Endothelial cell of umbilical vein (primary cell): ENCODE data around the gene ANO6. TPM values are rescaled to one million over a fixed set of nuclear protein-coding genes. Genes with fewer than 3 reads are reported as not detected.
A peak's percentile ranks its signal among the peaks of the same experiment; 100 is the strongest.

Experiments
- BruUV-seq: library from RNA; stranded (reverse); fragments of 400-500 nt; replicated peaks from 2 replicates; lab custom pipeline; 2021; lab: Mats Ljungman, UMichigan
- CTCF ChIA-PET: fragments of 300-600, 350-600 bp; sonication (Branson Sonifier 250); formaldehyde crosslinking; loops from one replicate; lab custom pipeline; 2021; ENCODE audit warnings: antibody characterized with exemption, inconsistent platforms; lab: Charles Lee
- POLR2A ChIA-PET: fragments of 300-600, 350-600 bp; sonication (Branson Sonifier 250); formaldehyde crosslinking; loops from one replicate; lab custom pipeline; 2021; ENCODE audit warnings: antibody characterized with exemption, inconsistent platforms; lab: Charles Lee
- DNase-seq: peaks from one replicate; pipeline ENCODE4 v3.0.0-alpha.2; 2011; ENCODE audit warnings: low read depth, low spot score
- FAIRE-seq: peaks from 2 replicates; lab custom pipeline; 2011; peaks lifted over from hg19 to GRCh38; lab: Jason Lieb, UNC
- H2AFZ ChIP-seq: 2 replicates; pipeline ENCODE4 v1.6.0; 2012; ENCODE audit warnings: low read depth, low read length, control low read depth, inconsistent platforms
- H3K27ac ChIP-seq: 2 replicates; pipeline ENCODE4 v1.5.1; 2011; ENCODE audit warnings: low read depth, mild to moderate bottlenecking, control low read depth, low read length, moderate library complexity; ENCODE audit not compliant: insufficient read depth
- H3K27me3 ChIP-seq, 2 experiments: 2 replicates each; pipeline versions ENCODE4 v1.6.0 to v1.6.1; 2011; ENCODE audit warnings: low read length in 2 of 2, mixed read lengths in 1 of 2; ENCODE audit not compliant: control insufficient read depth in 2 of 2, insufficient read depth in 2 of 2
- H3K36me3 ChIP-seq, 2 experiments: 2 replicates in 1 of 2; 3 replicates in 1 of 2; pipeline ENCODE4 v1.5.1; 2011; ENCODE audit warnings: low read length in 2 of 2, mild to moderate bottlenecking in 1 of 2, moderate library complexity in 1 of 2; ENCODE audit not compliant: control insufficient read depth in 2 of 2, insufficient read depth in 2 of 2; ENCODE audit errors: extremely low read depth in 1 of 2
- H3K4me1 ChIP-seq: 3 replicates; pipeline ENCODE4 v1.5.1; 2011; ENCODE audit warnings: mild to moderate bottlenecking, low read length; ENCODE audit not compliant: control insufficient read depth, insufficient read depth; ENCODE audit errors: extremely low read depth
- H3K4me2 ChIP-seq: 2 replicates; pipeline ENCODE4 v1.6.1; 2011; ENCODE audit warnings: low read length, control low read depth, mixed read lengths; ENCODE audit not compliant: insufficient read depth
- H3K4me3 ChIP-seq, 3 experiments: fragments of 200-600 bp in 1 of 3; sonication (generic), shearing (Covaris generic) in 1 of 3; replicated peaks in 1 of 3; 2 replicates each; pipeline ENCODE4 v1.5.1; 2011 to 2016; ENCODE audit warnings: control low read depth in 3 of 3, low read length in 3 of 3, mild to moderate bottlenecking in 2 of 3, inconsistent platforms in 1 of 3, low read depth in 1 of 3, moderate library complexity in 1 of 3; ENCODE audit not compliant: insufficient read depth in 1 of 3
- H3K79me2 ChIP-seq: 2 replicates; pipeline ENCODE4 v1.6.0; 2012; ENCODE audit warnings: low read length, inconsistent platforms; ENCODE audit not compliant: control insufficient read depth, insufficient read depth
- H3K9ac ChIP-seq: replicated peaks from 2 replicates; pipeline ENCODE3; 2011; ENCODE audit warnings: low read length, control low read depth; ENCODE audit not compliant: insufficient read depth; ENCODE audit errors: extremely low read depth
- H3K9me1 ChIP-seq: replicated peaks from 3 replicates; pipeline ENCODE4 v1.6.0; 2011; ENCODE audit warnings: mild to moderate bottlenecking, low read length; ENCODE audit not compliant: control insufficient read depth, insufficient read depth; ENCODE audit errors: extremely low read depth
- H3K9me3 ChIP-seq: replicated peaks from 2 replicates; pipeline ENCODE4 v1.5.1; 2012; ENCODE audit warnings: low read length, inconsistent platforms; ENCODE audit not compliant: control insufficient read depth, insufficient read depth
- H4K20me1 ChIP-seq: replicated peaks from 2 replicates; pipeline ENCODE3; 2011; ENCODE audit warnings: mild to moderate bottlenecking, low read length; ENCODE audit not compliant: control insufficient read depth, insufficient read depth; ENCODE audit errors: extremely low read depth
- EZH2 ChIP-seq: IDR thresholded peaks from 2 replicates; pipeline ENCODE4 v1.6.1; 2012; ENCODE audit warnings: borderline replicate concordance, low read depth, mild to moderate bottlenecking, moderate library complexity, low read length, inconsistent platforms; ENCODE audit not compliant: severe bottlenecking
- FOS ChIP-seq: IDR thresholded peaks from 2 replicates; pipeline ENCODE4 v1.6.1; 2011; ENCODE audit warnings: mild to moderate bottlenecking, low read length, moderate library complexity, borderline replicate concordance; ENCODE audit not compliant: insufficient read depth
- GATA2 ChIP-seq: IDR thresholded peaks from 2 replicates; pipeline ENCODE4 v1.7.0; 2011; ENCODE audit warnings: low read depth, mild to moderate bottlenecking, moderate library complexity, mixed read lengths, low read length; ENCODE audit not compliant: insufficient read length, insufficient read depth
- JUN ChIP-seq: IDR thresholded peaks from 2 replicates; pipeline ENCODE4 v1.6.1; 2011; ENCODE audit warnings: borderline replicate concordance, low read depth; ENCODE audit not compliant: insufficient read length, insufficient read depth
- MYC ChIP-seq: IDR thresholded peaks from one replicate; pipeline ENCODE4 v1.6.1; 2011; ENCODE audit warnings: mild to moderate bottlenecking, low read depth, low read length
- POLR2A ChIP-seq: IDR thresholded peaks from 2 replicates; pipeline ENCODE4 v1.6.1; 2012; ENCODE audit warnings: low read depth, mild to moderate bottlenecking, control low read depth, low read length
- POLR2AphosphoS5 ChIP-seq: IDR thresholded peaks from 2 replicates; pipeline ENCODE4 v1.6.1; 2012; ENCODE audit warnings: low read depth, mild to moderate bottlenecking, control low read depth, low read length, moderate library complexity; ENCODE audit not compliant: insufficient read depth
- dilution Hi-C: fragments of 300-500 bp; cut with MboI; formaldehyde crosslinking; loops from one replicate; pipeline ENCODE4 v1.15.0; 2019; ENCODE audit warnings: low sequenced_read_pairs; ENCODE audit not compliant: extremely low pct_ligation_motif_present
- intact Hi-C: fragments of 100-400 bp; cut with micrococcal nuclease; formaldehyde crosslinking; loops from one replicate; pipeline ENCODE4 v1.10.0; 2022
- polyA plus RNA-seq, 4 experiments: library from polyadenylated mRNA; depleted of rRNA in 3 of 4; stranded (reverse) in 3 of 4; unstranded in 1 of 4; fragments of >200 nt; gene quantifications; 2 replicates each; pipeline versions ENCODE4 v1.2.1 to v1.2.3, GENCODE V29; 2011 to 2012; ENCODE audit warnings: missing spikeins in 1 of 4
- total RNA-seq: library from RNA; stranded (reverse); gene quantifications from 2 replicates; pipeline ENCODE4 v1.2.3, GENCODE V29; 2021
- TF ChIP-seq, protein P1 (sequence below): IDR thresholded peaks from 2 replicates; pipeline ENCODE4 v1.6.1; 2011; ENCODE audit not compliant: insufficient read depth, insufficient read length
- TF ChIP-seq, protein P2 (sequence below), 2 donors: IDR thresholded peaks; 1 replicate in 1 of 2; 2 replicates in 1 of 2; pipeline ENCODE4 v1.5.1; 2011; ENCODE audit warnings: low read length in 2 of 2, mild to moderate bottlenecking in 2 of 2, moderate library complexity in 2 of 2, control low read depth in 1 of 2, inconsistent platforms in 1 of 2, low read depth in 1 of 2; ENCODE audit not compliant: insufficient read depth in 1 of 2; ENCODE audit errors: extremely low read depth in 1 of 2

Gene ANO6
- total and polyA plus RNA-seq, 2 donors (not counting 3 experiments of a cell fraction or from before 2014, with no cell fraction given): 21.3 to 67.6 TPM

DNA sequence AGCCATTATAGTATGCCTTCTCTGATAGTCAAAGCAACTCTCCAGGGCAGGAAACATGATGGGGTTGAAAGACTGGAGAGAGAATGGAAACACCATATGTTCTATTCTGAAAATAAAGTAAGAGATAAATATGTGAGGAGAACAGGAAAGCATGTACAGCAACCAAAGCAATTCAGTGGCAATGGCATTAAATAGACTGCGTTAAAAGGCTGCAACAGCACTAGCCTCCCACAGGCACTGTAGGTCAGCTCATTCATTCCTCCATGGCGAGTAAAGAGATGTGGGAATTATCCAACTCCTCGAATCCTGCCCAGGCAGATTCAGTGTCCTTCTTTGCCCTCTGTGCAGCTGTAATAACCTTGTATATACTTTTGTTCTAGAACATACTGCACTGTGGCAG, 43.8 kb downstream of the ANO6 start:
- no peak overlapping the region for H3K27ac ChIP-seq
- TF ChIP-seq MYC: no peak
- TF ChIP-seq POLR2AphosphoS5: no peak
- no peak for TF ChIP-seq POLR2A
- no peak for TF ChIP-seq GATA2
- TF ChIP-seq, protein P1, sequence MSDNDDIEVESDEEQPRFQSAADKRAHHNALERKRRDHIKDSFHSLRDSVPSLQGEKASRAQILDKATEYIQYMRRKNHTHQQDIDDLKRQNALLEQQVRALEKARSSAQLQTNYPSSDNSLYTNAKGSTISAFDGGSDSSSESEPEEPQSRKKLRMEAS: no peak
- TF ChIP-seq, protein P2, sequence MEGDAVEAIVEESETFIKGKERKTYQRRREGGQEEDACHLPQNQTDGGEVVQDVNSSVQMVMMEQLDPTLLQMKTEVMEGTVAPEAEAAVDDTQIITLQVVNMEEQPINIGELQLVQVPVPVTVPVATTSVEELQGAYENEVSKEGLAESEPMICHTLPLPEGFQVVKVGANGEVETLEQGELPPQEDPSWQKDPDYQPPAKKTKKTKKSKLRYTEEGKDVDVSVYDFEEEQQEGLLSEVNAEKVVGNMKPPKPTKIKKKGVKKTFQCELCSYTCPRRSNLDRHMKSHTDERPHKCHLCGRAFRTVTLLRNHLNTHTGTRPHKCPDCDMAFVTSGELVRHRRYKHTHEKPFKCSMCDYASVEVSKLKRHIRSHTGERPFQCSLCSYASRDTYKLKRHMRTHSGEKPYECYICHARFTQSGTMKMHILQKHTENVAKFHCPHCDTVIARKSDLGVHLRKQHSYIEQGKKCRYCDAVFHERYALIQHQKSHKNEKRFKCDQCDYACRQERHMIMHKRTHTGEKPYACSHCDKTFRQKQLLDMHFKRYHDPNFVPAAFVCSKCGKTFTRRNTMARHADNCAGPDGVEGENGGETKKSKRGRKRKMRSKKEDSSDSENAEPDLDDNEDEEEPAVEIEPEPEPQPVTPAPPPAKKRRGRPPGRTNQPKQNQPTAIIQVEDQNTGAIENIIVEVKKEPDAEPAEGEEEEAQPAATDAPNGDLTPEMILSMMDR (IDR thresholded peaks at IDR 0.05; ENCODE audit: extremely low read depth in 1 of 2, insufficient read depth in 1 of 2, low read depth in 1 of 2, low read length in 2 of 2): no peak
- no peak for TF ChIP-seq JUN
- TF ChIP-seq FOS: no peak
- TF ChIP-seq EZH2: no peak
- no peak overlapping the region for H3K4me3 ChIP-seq
- peak overlapping the region; percentile 48 for H3K4me2 ChIP-seq
- ChIA-PET CTCF (interaction anchor here (0.8 to 2.5 kb wide), 7 partner anchors 9 to 129 kb away, joined by 3 to 22 read pairs (median 5); partner anchors contain the start of gene ANO6), POLR2A (interaction anchor here (1.0 to 1.3 kb wide), 2 partner anchors 9 to 109 kb away, joined by 4 to 6 read pairs; no protein-coding TSS in a partner anchor)
- H3K27me3 ChIP-seq: no peaks in the 10 kb centered on the region
- no peaks in the 10 kb centered on the region for H3K9me1 ChIP-seq
- BruUV-seq: no TSS peak
- dilution Hi-C loops: no loop called here
- DNase-seq (no peak), FAIRE-seq (no peak)
- H3K9ac ChIP-seq: no peak overlapping the region
- peaks cover 25% of the 10 kb centered on the region for H3K4me1 ChIP-seq
- no peaks in the 10 kb centered on the region for H3K9me3 ChIP-seq
- intact Hi-C loops: loop anchor here (1.0 to 10.0 kb wide), 3 partner anchors 9 to 355 kb away; no protein-coding TSS in a partner anchor
- H2AFZ ChIP-seq: no peak overlapping the region
- H3K79me2 ChIP-seq: peaks cover 29% of the 10 kb centered on the region
- H4K20me1 ChIP-seq: no peaks in the 10 kb centered on the region
- no peaks in the 10 kb centered on the region for H3K36me3 ChIP-seq
